HG03558 (cell line): ENCODE data around the gene RGS7BP.

Experiments
- ATAC-seq: cut with Tn5 transposase; IDR thresholded peaks from one replicate; pipeline ENCODE4 v1.9.1; 2021; ENCODE audit warnings: moderate number of reproducible peaks; ENCODE audit not compliant: unreplicated experiment; ENCODE audit errors: extremely low read depth

RGS7BP gene

GRCh38 chr5:64625678-64626077, 119.9 kb downstream of the RGS7BP start:
- no peak for ATAC-seq

- no peak for ATAC-seq
Observed at GRCh38 chr5:64628901-64629300, 123.1 kb downstream of the RGS7BP start.

GRCh38 chr5:64629841-64630240, 124.0 kb downstream of the RGS7BP start:
- no peak for ATAC-seq

GRCh38 chr5:64632251-64632650, 126.4 kb downstream of the RGS7BP start:
- no peak for ATAC-seq

GRCh38 chr5:64634997-64635686, 129.3 kb downstream of the RGS7BP start:
- no peak for ATAC-seq

GRCh38 chr5:64637144-64637543, 131.3 kb downstream of the RGS7BP start:
- ATAC-seq: no peak

- no peak for ATAC-seq
Observed at GRCh38 chr5:64637837-64638443, 132.1 kb downstream of the RGS7BP start.

GRCh38 chr5:64644831-64645230, 139.0 kb downstream of the RGS7BP start:
- ATAC-seq: no peak

GRCh38 chr5:64646169-64646568, 140.4 kb downstream of the RGS7BP start:
- no peak for ATAC-seq

GRCh38 chr5:64649512-64649911, 143.7 kb downstream of the RGS7BP start:
- ATAC-seq: no peak

GRCh38 chr5:64653766-64654560, 148.1 kb downstream of the RGS7BP start:
- ATAC-seq: no peak

- no peak for ATAC-seq
Observed at GRCh38 chr5:64654561-64654938, 148.7 kb downstream of the RGS7BP start.

- ATAC-seq: no peak
Observed at GRCh38 chr5:64655596-64655995, 149.8 kb downstream of the RGS7BP start.

GRCh38 chr5:64659289-64659688, 153.5 kb downstream of the RGS7BP start:
- no peak for ATAC-seq
